ENCODE measurements around the gene ULK1.

DNA sequence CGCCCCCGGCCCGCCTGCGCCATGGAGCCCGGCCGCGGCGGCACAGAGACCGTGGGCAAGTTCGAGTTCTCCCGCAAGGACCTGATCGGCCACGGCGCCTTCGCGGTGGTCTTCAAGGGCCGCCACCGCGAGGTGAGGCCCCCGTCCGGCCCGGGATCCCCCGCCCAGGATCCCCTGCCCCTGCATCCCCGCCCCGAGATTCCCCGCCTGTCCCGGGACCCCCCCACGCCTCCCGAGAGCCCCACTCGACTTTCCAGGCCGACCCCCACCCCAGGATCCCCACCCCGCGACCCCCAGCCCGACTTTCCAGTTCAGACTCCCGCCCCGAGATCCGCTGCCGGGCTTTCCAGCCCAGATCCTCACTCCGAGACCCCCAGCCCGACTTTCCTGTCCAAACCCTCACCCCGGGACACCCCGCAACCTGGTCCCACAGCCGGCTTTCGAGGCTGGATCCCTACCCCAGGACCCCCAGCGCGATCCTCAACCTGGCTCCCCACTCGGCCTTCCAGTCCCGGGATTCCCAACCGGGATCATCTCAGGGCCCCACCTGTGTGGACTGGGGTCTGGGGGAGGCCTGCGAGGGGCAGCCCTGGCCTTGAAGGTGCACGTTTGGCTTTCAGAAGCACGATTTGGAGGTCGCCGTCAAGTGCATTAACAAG lies 688 bp downstream of the ULK1 start:
- TF ChIP-seq EZH2 (IDR thresholded peaks at IDR 0.05), result no peak
- TF ChIP-seq POLR2AphosphoS5 (IDR thresholded peaks at IDR 0.05; ENCODE audit: borderline replicate concordance, low read depth, low read length), result no peak
